ENCODE measurements around the gene BPIFB1. TPM values are rescaled to one million over a fixed set of nuclear protein-coding genes. Genes with fewer than 3 reads are reported as not detected.

BPIFB1 gene
- total and polyA plus RNA-seq, 3 donors from 2014 or later, result 1.6 to 5.8 (median 5.5) TPM

DNA sequence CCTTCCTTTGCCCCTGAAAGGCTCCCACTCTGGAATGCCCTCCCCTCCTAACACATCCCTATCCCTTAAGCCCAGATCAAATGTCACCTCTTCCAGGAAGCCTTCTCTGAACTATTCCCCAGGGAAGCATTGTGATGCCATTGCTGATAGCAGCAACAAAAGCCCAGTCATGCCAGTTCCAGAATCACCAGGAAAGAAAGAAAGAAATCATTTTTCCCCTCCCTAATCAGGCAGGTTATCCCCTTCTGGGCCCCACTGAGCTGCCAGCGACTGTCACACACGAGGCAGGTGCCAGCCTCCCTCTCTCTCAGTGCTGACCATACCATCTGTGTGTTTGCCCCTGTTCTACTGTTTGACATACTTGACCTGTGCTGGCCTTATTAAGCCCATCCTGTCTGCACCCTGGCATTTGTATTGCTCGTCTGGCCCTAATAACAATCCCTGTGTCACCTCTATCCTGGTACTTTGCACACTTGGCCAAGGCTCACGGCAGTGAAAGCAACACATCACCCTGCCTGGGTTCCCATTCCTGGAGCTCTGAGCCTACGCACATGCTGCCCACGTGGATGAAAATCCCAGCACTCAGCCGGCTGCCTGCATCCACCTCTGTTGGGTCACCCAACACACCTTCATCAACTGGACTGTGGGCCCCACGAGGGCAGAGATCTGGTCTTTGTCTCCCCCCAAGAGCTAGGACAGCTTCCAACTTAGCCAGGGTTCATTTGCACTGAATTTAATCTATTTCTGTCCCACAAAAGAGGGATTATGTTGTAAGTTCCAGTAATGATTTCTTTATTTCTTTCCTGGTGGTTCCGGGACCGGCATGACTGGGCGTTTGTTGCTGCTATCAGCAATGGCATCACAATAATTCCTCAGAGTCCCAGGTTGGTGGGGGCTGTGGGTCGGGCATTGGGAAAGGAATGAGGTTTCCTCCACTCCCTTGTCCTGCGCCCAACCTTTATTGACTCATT lies 5.3 kb upstream of the BPIFB1 start:
- DNase-seq, result peak; percentile 8
- WGBS, 2 donors, result 52 to 67% methylated on average over 13 of the region's 13 CpGs
- no peak overlapping the region for H3K27ac ChIP-seq
- intact Hi-C loops (cut with DNase I; ENCODE audit: low total_unique reads), result no loop called here
- no peaks in the 10 kb centered on the region for H3K4me1 ChIP-seq
- no peaks in the 10 kb centered on the region for H3K27me3 ChIP-seq
- H3K9me3 ChIP-seq, result no peaks in the 10 kb centered on the region
- no peak overlapping the region for H3K4me3 ChIP-seq
- H3K36me3 ChIP-seq (ENCODE audit: low read depth, missing control alignments), result no peaks in the 10 kb centered on the region
- no peak for TF ChIP-seq POLR2A (IDR thresholded peaks at IDR 0.05)
- TF ChIP-seq, protein P1, sequence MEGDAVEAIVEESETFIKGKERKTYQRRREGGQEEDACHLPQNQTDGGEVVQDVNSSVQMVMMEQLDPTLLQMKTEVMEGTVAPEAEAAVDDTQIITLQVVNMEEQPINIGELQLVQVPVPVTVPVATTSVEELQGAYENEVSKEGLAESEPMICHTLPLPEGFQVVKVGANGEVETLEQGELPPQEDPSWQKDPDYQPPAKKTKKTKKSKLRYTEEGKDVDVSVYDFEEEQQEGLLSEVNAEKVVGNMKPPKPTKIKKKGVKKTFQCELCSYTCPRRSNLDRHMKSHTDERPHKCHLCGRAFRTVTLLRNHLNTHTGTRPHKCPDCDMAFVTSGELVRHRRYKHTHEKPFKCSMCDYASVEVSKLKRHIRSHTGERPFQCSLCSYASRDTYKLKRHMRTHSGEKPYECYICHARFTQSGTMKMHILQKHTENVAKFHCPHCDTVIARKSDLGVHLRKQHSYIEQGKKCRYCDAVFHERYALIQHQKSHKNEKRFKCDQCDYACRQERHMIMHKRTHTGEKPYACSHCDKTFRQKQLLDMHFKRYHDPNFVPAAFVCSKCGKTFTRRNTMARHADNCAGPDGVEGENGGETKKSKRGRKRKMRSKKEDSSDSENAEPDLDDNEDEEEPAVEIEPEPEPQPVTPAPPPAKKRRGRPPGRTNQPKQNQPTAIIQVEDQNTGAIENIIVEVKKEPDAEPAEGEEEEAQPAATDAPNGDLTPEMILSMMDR (IDR thresholded peaks at IDR 0.05), result no peak

DNA sequence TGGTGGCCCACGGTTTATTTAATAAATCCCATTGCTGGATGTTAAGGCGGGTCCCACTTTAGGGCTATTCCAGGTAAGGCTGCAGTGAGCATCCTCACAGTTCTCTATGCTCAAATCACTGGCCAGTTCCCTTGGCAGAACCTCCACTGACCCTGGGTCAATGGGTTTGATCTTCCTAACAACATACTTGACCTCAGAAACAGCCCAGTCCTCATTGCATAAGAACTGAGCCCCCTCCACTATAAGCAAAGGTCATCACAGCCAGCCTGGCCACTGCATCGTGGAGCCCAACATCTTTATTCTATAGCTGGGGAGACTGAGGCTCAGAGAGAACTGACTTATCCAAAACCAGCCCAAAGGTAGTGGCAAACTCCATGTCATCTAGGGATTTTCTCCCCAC lies 4.3 kb upstream of the BPIFB1 start:
- TF ChIP-seq, protein P1 (IDR thresholded peaks at IDR 0.05), result no peak
- no peak for TF ChIP-seq POLR2A (IDR thresholded peaks at IDR 0.05)
- Histone ChIP-seq H3K4me3 (no peak overlapping the region), H3K9me3 (no peaks in the 10 kb centered on the region), H3K27me3 (no peaks in the 10 kb centered on the region), H3K4me1 (no peaks in the 10 kb centered on the region), H3K27ac (no peak overlapping the region), H3K36me3 (ENCODE audit: low read depth, missing control alignments) (no peaks in the 10 kb centered on the region)
- intact Hi-C loops (cut with DNase I; ENCODE audit: low total_unique reads), result no loop called here
- no peak for DNase-seq
- 81 to 88% methylated on average over 3 of the region's 3 CpGs for WGBS, 2 donors

DNA sequence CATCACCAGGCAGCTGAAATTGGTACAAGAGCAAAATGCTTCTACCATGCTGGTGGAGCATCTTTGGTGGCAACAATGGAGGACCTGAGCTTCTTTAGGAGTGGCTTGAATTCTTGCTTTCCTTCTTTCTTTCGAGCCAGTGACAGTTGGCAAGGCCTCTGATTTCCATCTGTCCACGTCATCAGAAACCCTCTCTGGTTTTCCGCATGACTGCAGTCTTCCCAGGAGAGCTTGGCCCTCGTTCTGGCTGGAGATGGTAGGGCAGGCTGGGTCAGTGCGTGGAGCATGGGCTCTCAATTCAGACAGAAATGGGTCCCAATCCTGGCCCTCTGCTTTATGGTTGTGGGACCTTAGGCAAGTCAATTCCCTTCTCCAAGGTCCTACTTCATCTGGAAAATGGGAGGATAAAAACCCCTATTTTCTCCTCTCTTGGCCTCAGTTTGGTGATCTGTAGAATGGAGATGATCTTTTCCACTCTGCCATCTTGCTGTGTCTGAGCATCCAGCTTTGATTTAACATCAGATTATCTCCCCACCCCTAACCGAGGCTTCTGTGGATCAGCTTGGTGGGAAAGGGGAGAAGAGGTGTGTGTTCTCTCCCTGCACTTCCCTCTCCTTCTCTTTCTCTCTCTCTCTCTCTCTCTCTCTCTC lies 3.6 kb upstream of the BPIFB1 start:
- intact Hi-C loops (cut with DNase I; ENCODE audit: low total_unique reads), result no loop called here
- no peaks in the 10 kb centered on the region for H3K9me3 ChIP-seq
- no peak overlapping the region for H3K4me3 ChIP-seq
- 82 to 86% methylated on average over 6 of the region's 6 CpGs for WGBS, 2 donors
- H3K27ac ChIP-seq, result no peak overlapping the region
- no peak for DNase-seq
- H3K36me3 ChIP-seq (ENCODE audit: low read depth, missing control alignments), result no peaks in the 10 kb centered on the region
- no peaks in the 10 kb centered on the region for H3K4me1 ChIP-seq
- H3K27me3 ChIP-seq, result no peaks in the 10 kb centered on the region
- TF ChIP-seq, protein P1 (IDR thresholded peaks at IDR 0.05), result no peak
- no peak for TF ChIP-seq POLR2A (IDR thresholded peaks at IDR 0.05)

DNA sequence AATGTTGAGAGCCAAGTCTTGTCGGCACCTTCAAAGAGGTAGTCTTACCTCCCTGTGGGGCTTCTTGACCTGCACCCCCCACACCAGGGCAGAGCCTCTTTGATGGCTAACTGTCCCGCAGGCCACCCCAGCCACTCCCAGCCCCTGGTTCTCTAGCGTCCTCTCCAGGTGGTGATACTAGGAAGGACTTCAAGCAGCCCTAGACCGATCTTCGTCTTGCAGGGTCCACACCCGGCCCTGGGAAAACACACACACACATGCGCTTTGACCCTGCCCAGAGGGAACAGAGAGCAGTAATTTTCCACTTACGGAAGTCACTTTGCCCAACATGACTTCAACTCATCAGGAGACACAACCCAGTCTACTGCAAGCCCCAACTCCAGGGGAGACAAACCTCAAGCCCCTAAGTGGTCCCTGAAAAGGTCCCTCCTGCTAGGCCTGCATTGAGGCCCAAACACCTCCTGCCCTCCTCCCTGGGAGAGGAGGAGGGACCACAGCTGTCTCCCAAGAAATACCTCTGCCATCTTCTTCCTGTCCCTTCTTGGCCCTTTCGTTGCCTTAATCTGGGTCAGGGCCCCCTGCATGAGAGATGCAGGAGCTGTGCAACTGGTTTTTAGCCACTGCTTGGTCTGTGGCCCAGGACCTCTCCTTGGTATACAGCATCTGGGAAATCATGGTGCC lies 2.9 kb upstream of the BPIFB1 start:
- no peaks in the 10 kb centered on the region for H3K4me1 ChIP-seq
- 88 to 89% methylated on average over 9 of the region's 9 CpGs for WGBS, 2 donors
- H3K27me3 ChIP-seq, result no peaks in the 10 kb centered on the region
- H3K27ac ChIP-seq, result no peak overlapping the region
- no peaks in the 10 kb centered on the region for H3K9me3 ChIP-seq
- no peaks in the 10 kb centered on the region for H3K36me3 ChIP-seq (ENCODE audit: low read depth, missing control alignments)
- no peak for TF ChIP-seq POLR2A (IDR thresholded peaks at IDR 0.05)
- TF ChIP-seq, protein P1 (IDR thresholded peaks at IDR 0.05), result no peak
- intact Hi-C loops (cut with DNase I; ENCODE audit: low total_unique reads), result no loop called here
- DNase-seq, result no peak
- no peak overlapping the region for H3K4me3 ChIP-seq

All from testis (tissue), 3 donors.